HepG2 (cell line): ENCODE data around the gene HBA2. TPM values are rescaled to one million over a fixed set of nuclear protein-coding genes. Genes with fewer than 3 reads are reported as not detected.

Experiments used
- ADNP ChIP-seq: sonication (generic); formaldehyde crosslinking; IDR thresholded peaks from 2 replicates; pipeline ENCODE4 v1.4.0; 2020; ENCODE audit warnings: missing genetic modification reagents
- ARID4A ChIP-seq: sonication (generic); formaldehyde crosslinking; IDR thresholded peaks from 2 replicates; pipeline ENCODE4 v1.5.0; 2020; ENCODE audit warnings: mild to moderate bottlenecking, missing genetic modification reagents, borderline replicate concordance
- CENPT ChIP-seq: sonication (generic); formaldehyde crosslinking; IDR thresholded peaks from 2 replicates; pipeline ENCODE4 v1.8.0; 2022; ENCODE audit warnings: low read depth, mild to moderate bottlenecking, moderate library complexity, missing genetic modification reagents
- CENPX ChIP-seq: sonication (generic); formaldehyde crosslinking; IDR thresholded peaks from 2 replicates; pipeline ENCODE4 v1.9.0; 2021; ENCODE audit warnings: mild to moderate bottlenecking, missing genetic modification reagents, moderate library complexity
- ETV5 ChIP-seq: IDR thresholded peaks from 2 replicates; pipeline ENCODE4 v1.6.1; 2018; ENCODE audit warnings: missing biosample characterization, missing genetic modification reagents, inconsistent platforms, borderline replicate concordance
- MEIS2 ChIP-seq: sonication (generic); formaldehyde crosslinking; IDR thresholded peaks from 2 replicates; pipeline ENCODE4 v1.9.0; 2021; ENCODE audit warnings: mild to moderate bottlenecking, missing genetic modification reagents
- MNT ChIP-seq: fragments of 450-650 bp; IDR thresholded peaks from 2 replicates; pipeline ENCODE4 v1.6.1; 2016
- NFYB ChIP-seq: sonication (generic); formaldehyde crosslinking; IDR thresholded peaks from 2 replicates; pipeline ENCODE4 v1.4.0; 2020; ENCODE audit warnings: missing genetic modification reagents
- PCBP2 ChIP-seq: fragments of 200-400 bp; formaldehyde crosslinking; optimal IDR thresholded peaks from 2 replicates; pipeline ENCODE3; 2018; ENCODE audit warnings: low read length, low read depth; ENCODE audit not compliant: poor library complexity, severe bottlenecking
- STAG1 ChIP-seq: sonication (generic); formaldehyde crosslinking; IDR thresholded peaks from 2 replicates; pipeline ENCODE4 v1.4.0; 2020; ENCODE audit warnings: missing genetic modification reagents
- STAT6 ChIP-seq: sonication (generic); formaldehyde crosslinking; IDR thresholded peaks from 2 replicates; pipeline ENCODE4 v1.4.0; 2020; ENCODE audit warnings: missing genetic modification reagents, mild to moderate bottlenecking, borderline replicate concordance
- TRAFD1 ChIP-seq: sonication (generic); formaldehyde crosslinking; IDR thresholded peaks from 2 replicates; pipeline ENCODE4 v1.5.1; 2020; ENCODE audit warnings: missing genetic modification reagents, mild to moderate bottlenecking, borderline replicate concordance
- TSC22D2 ChIP-seq: sonication (generic); formaldehyde crosslinking; IDR thresholded peaks from 2 replicates; pipeline ENCODE4 v1.5.1; 2020; ENCODE audit warnings: missing genetic modification reagents, mild to moderate bottlenecking, borderline replicate concordance
- ZNF180 ChIP-seq: sonication (generic); formaldehyde crosslinking; IDR thresholded peaks from 2 replicates; pipeline ENCODE4 v1.4.0; 2020; ENCODE audit warnings: low read depth, missing genetic modification reagents, borderline replicate concordance
- ZNF367 ChIP-seq: sonication (generic); formaldehyde crosslinking; IDR thresholded peaks from 2 replicates; pipeline ENCODE4 v1.4.0; 2020; ENCODE audit warnings: missing genetic modification reagents, borderline replicate concordance
- ZNF552 ChIP-seq: sonication (generic); formaldehyde crosslinking; IDR thresholded peaks from 2 replicates; pipeline ENCODE4 v1.9.0; 2022; ENCODE audit warnings: missing genetic modification reagents, mild to moderate bottlenecking, borderline replicate concordance
- ZNF607 ChIP-seq: sonication (generic); formaldehyde crosslinking; IDR thresholded peaks from 2 replicates; pipeline ENCODE4 v1.5.1; 2020; ENCODE audit warnings: missing genetic modification reagents, mild to moderate bottlenecking, borderline replicate concordance
- ZNF672 ChIP-seq: sonication (generic); formaldehyde crosslinking; IDR thresholded peaks from 2 replicates; pipeline ENCODE4 v1.8.1; 2022; ENCODE audit warnings: missing genetic modification reagents
- polyA plus RNA-seq, 8 experiments: library from polyadenylated mRNA; depleted of rRNA in 3 of 8; stranded (reverse) in 7 of 8; unstranded in 1 of 8; fragments of >200 nt; fragmentation: Illumina TruSeq in 4 of 8; extraction: Trizol in 4 of 8; gene quantifications; 2 replicates each; pipeline versions ENCODE4 v1.2.1 to v1.2.3, GENCODE V29; 2011 to 2016; ENCODE audit warnings: low read depth in 4 of 8, missing spikeins in 1 of 8, mixed read lengths in 1 of 8; ENCODE audit not compliant: insufficient read depth in 1 of 8
- total RNA-seq, 5 experiments: library from RNA; depleted of rRNA; stranded (reverse); fragments of >200 nt; fragmentation: Illumina TruSeq; extraction: Trizol; gene quantifications; 2 replicates each; pipeline ENCODE4 v1.2.3, GENCODE V29; 2016; ENCODE audit warnings: low read depth in 1 of 5

HBA2 gene
- total and polyA plus RNA-seq, 2 of the 13 experiments (the other 11 are each of a cell fraction or from before 2014, with no cell fraction given): not detected

GRCh38 chr16:180681-181564 is 8.2 kb downstream of the HBA2 start (continued):
- TF ChIP-seq MNT: no peak
- peak; percentile 93 for TF ChIP-seq TSC22D2 (CRISPR knock-in tag)
- peak; percentile 58 for TF ChIP-seq ETV5
- peak; percentile 85; the same call in 1 of the 2 replicates for TF ChIP-seq ZNF367 (CRISPR knock-in tag)
- peak; percentile 91; the same call in 1 of the 2 replicates for TF ChIP-seq ZNF180 (CRISPR knock-in tag)
- peak; percentile 88 for TF ChIP-seq MEIS2 (CRISPR knock-in tag)
- TF ChIP-seq ZNF672 (CRISPR knock-in tag): peak; percentile 96
- TF ChIP-seq ZNF552 (CRISPR knock-in tag): peak; percentile 99
- TF ChIP-seq CENPX (CRISPR knock-in tag): no peak
- no peak; the same call in 1 of the 2 replicates for TF ChIP-seq STAT6 (CRISPR knock-in tag)
- peak; percentile 91 for TF ChIP-seq STAG1 (CRISPR knock-in tag)
- TF ChIP-seq ADNP (CRISPR knock-in tag): no peak; the same call in 1 of the 2 replicates
- TF ChIP-seq ARID4A (CRISPR knock-in tag): peak; percentile 85
- TF ChIP-seq CENPT (CRISPR knock-in tag): peak; percentile 99
- TF ChIP-seq PCBP2: no peak
- peak; percentile 99 for TF ChIP-seq ZNF607 (CRISPR knock-in tag)
- no peak for TF ChIP-seq NFYB (CRISPR knock-in tag)
- TF ChIP-seq TRAFD1: no peak
